COLO668 (cell line): Measurements from ENCODE around the gene PRKCH.

Source experiments
- DNase-seq: peaks from one replicate; lab custom pipeline; 2025; ENCODE audit not compliant: unreplicated experiment; lab: John Stamatoyannopoulos, UW

The PRKCH gene

GRCh38 chr14:61420326-61420725, 98.9 kb downstream of the PRKCH start:
- DNase-seq, result peak; percentile 20

- no peak for DNase-seq
Observed at GRCh38 chr14:61421212-61421923, 100.0 kb downstream of the PRKCH start.

GRCh38 chr14:61426048-61426447, 104.7 kb downstream of the PRKCH start:
- DNase-seq, result no peak

- DNase-seq, result no peak
Observed at GRCh38 chr14:61428261-61428660, 106.9 kb downstream of the PRKCH start.

- no peak for DNase-seq
Observed at GRCh38 chr14:61429316-61429715, 107.9 kb downstream of the PRKCH start.

- DNase-seq, result peak; percentile 89
Observed at GRCh38 chr14:61430066-61430757, 108.8 kb downstream of the PRKCH start.

GRCh38 chr14:61433169-61433568, 111.8 kb downstream of the PRKCH start:
- no peak for DNase-seq

GRCh38 chr14:61433828-61434227, 112.4 kb downstream of the PRKCH start:
- DNase-seq, result no peak

GRCh38 chr14:61434311-61434710, 112.9 kb downstream of the PRKCH start:
- no peak for DNase-seq

- no peak for DNase-seq
Observed at GRCh38 chr14:61435563-61436337, 114.4 kb downstream of the PRKCH start.

- DNase-seq, result no peak
Observed at GRCh38 chr14:61437381-61437780, 116.0 kb downstream of the PRKCH start.

- DNase-seq, result no peak
Observed at GRCh38 chr14:61438036-61438435, 116.7 kb downstream of the PRKCH start.

- DNase-seq, result no peak
Observed at GRCh38 chr14:61438497-61438859, 117.1 kb downstream of the PRKCH start.

GRCh38 chr14:61438860-61439765, 117.7 kb downstream of the PRKCH start:
- no peak for DNase-seq

GRCh38 chr14:61439779-61440418, 118.5 kb downstream of the PRKCH start:
- DNase-seq, result no peak

- DNase-seq, result no peak
Observed at GRCh38 chr14:61443481-61443880, 122.1 kb downstream of the PRKCH start.

GRCh38 chr14:61444215-61444768, 122.9 kb downstream of the PRKCH start:
- DNase-seq, result no peak

GRCh38 chr14:61451491-61451890, 130.1 kb downstream of the PRKCH start:
- DNase-seq, result no peak

- no peak for DNase-seq
Observed at GRCh38 chr14:61451891-61452400, 130.6 kb downstream of the PRKCH start.

- DNase-seq, result no peak
Observed at GRCh38 chr14:61452452-61452851, 131.1 kb downstream of the PRKCH start.
